Measurements from ENCODE around the gene MEF2A. TPM values are rescaled to one million over a fixed set of nuclear protein-coding genes. Genes with fewer than 3 reads are reported as not detected.
"Not testable (repeated sequence)": the region's sequence is repeated elsewhere in the genome, so short reads cannot be mapped to it uniquely, and the experiment has no call there.

Gene MEF2A
- total RNA-seq = 10 to 100 TPM; 20.9 to 21.9 TPM

- DNase-seq = peak; percentile 91
- Mint-ChIP-seq H3K4me1 (peaks cover 29% of the 10 kb centered on the region), H3K4me3 (peak within 1 kb of the TSS; percentile 99), H3K27ac (peak within 1 kb of the TSS; percentile 96), H3K9me3 (no peaks in the 10 kb centered on the region), H3K27me3 (no peaks in the 10 kb centered on the region), H3K36me3 (peaks cover 4% of the 10 kb centered on the region)
These were observed at the start of gene MEF2A for GRCh38 chr15:99565299-99566156. Gene MEF2A, plus strand, starts transcription at chr15:99565984. Its CDS starts 67,136 bp downstream, at chr15:99633120.

GRCh38 chr15:99518191-99518590 lies 47.6 kb upstream of the MEF2A start:
- DNase-seq = no peak
- no peaks in the 10 kb centered on the region for H3K36me3 Mint-ChIP-seq
- H3K27ac Mint-ChIP-seq = no peak overlapping the region

GRCh38 chr15:99519366-99519765 lies 46.4 kb upstream of the MEF2A start:
- not testable (repeated sequence) for H3K27ac Mint-ChIP-seq, H3K4me1 Mint-ChIP-seq, H3K9me3 Mint-ChIP-seq, H3K4me3 Mint-ChIP-seq, DNase-seq, H3K36me3 Mint-ChIP-seq, H3K27me3 Mint-ChIP-seq

More at GRCh38 chr15:99518191-99518590, 47.6 kb upstream of the MEF2A start:
- H3K9me3 Mint-ChIP-seq = peaks cover 1% of the 10 kb centered on the region
- peaks cover 6% of the 10 kb centered on the region for H3K4me1 Mint-ChIP-seq
- H3K4me3 Mint-ChIP-seq = no peak overlapping the region
- H3K27me3 Mint-ChIP-seq = no peaks in the 10 kb centered on the region

GRCh38 chr15:99522288-99522687 lies 43.5 kb upstream of the MEF2A start:
- no peak overlapping the region for H3K4me3 Mint-ChIP-seq
- peaks cover 12% of the 10 kb centered on the region for H3K4me1 Mint-ChIP-seq
- no peak overlapping the region for H3K27ac Mint-ChIP-seq
- DNase-seq = no peak
- peaks cover 5% of the 10 kb centered on the region for H3K36me3 Mint-ChIP-seq
- peaks cover 16% of the 10 kb centered on the region for H3K9me3 Mint-ChIP-seq
- H3K27me3 Mint-ChIP-seq = no peaks in the 10 kb centered on the region

- no peaks in the 10 kb centered on the region for H3K27me3 Mint-ChIP-seq
These were observed 39.6 kb upstream of the MEF2A start for GRCh38 chr15:99526176-99526575.

GRCh38 chr15:99526671-99527070 lies 39.1 kb upstream of the MEF2A start:
- Mint-ChIP-seq H3K9me3 (peaks cover 28% of the 10 kb centered on the region), H3K36me3 (peaks cover 7% of the 10 kb centered on the region), H3K4me3 (no peak overlapping the region), H3K27me3 (no peaks in the 10 kb centered on the region), H3K27ac (no peak overlapping the region), H3K4me1 (peaks cover 12% of the 10 kb centered on the region)
- no peak for DNase-seq

More at GRCh38 chr15:99526176-99526575, 39.6 kb upstream of the MEF2A start:
- Mint-ChIP-seq H3K4me1 (peaks cover 12% of the 10 kb centered on the region), H3K9me3 (peaks cover 28% of the 10 kb centered on the region), H3K27ac (no peak overlapping the region), H3K4me3 (no peak overlapping the region), H3K36me3 (peaks cover 7% of the 10 kb centered on the region)
- DNase-seq = no peak

GRCh38 chr15:99536422-99537040 lies 29.3 kb upstream of the MEF2A start:
- no peak for DNase-seq
- Mint-ChIP-seq H3K36me3 (no peaks in the 10 kb centered on the region), H3K9me3 (peaks cover 2% of the 10 kb centered on the region), H3K4me1 (no peaks in the 10 kb centered on the region), H3K27ac (no peak overlapping the region), H3K4me3 (no peak overlapping the region), H3K27me3 (no peaks in the 10 kb centered on the region)

GRCh38 chr15:99537344-99537743 lies 28.4 kb upstream of the MEF2A start:
- H3K9me3 Mint-ChIP-seq = peaks cover 1% of the 10 kb centered on the region
- H3K27me3 Mint-ChIP-seq = no peaks in the 10 kb centered on the region
- no peak for DNase-seq
- no peak overlapping the region for H3K27ac Mint-ChIP-seq
- no peaks in the 10 kb centered on the region for H3K4me1 Mint-ChIP-seq
- H3K36me3 Mint-ChIP-seq = no peaks in the 10 kb centered on the region
- no peak overlapping the region for H3K4me3 Mint-ChIP-seq

- no peaks in the 10 kb centered on the region for H3K4me1 Mint-ChIP-seq
- H3K4me3 Mint-ChIP-seq = no peak overlapping the region
- DNase-seq = no peak
- no peaks in the 10 kb centered on the region for H3K9me3 Mint-ChIP-seq
- no peaks in the 10 kb centered on the region for H3K36me3 Mint-ChIP-seq
- no peaks in the 10 kb centered on the region for H3K27me3 Mint-ChIP-seq
- no peak overlapping the region for H3K27ac Mint-ChIP-seq
These were observed 27.5 kb upstream of the MEF2A start for GRCh38 chr15:99538261-99538660.

- no peaks in the 10 kb centered on the region for H3K9me3 Mint-ChIP-seq
- no peaks in the 10 kb centered on the region for H3K4me1 Mint-ChIP-seq
- no peaks in the 10 kb centered on the region for H3K27me3 Mint-ChIP-seq
- no peak overlapping the region for H3K27ac Mint-ChIP-seq
- H3K36me3 Mint-ChIP-seq = no peaks in the 10 kb centered on the region
- no peak for DNase-seq
- H3K4me3 Mint-ChIP-seq = no peak overlapping the region
These were observed 23.0 kb upstream of the MEF2A start for GRCh38 chr15:99542828-99543227.

- Mint-ChIP-seq H3K4me1 (peaks cover 7% of the 10 kb centered on the region), H3K36me3 (peaks cover 2% of the 10 kb centered on the region), H3K27ac (no peak overlapping the region)
These were observed 20.2 kb upstream of the MEF2A start for GRCh38 chr15:99545605-99546004.

GRCh38 chr15:99546441-99547100 lies 19.2 kb upstream of the MEF2A start:
- Mint-ChIP-seq H3K36me3 (peaks cover 2% of the 10 kb centered on the region), H3K27ac (no peak overlapping the region)

More at GRCh38 chr15:99545605-99546004, 20.2 kb upstream of the MEF2A start:
- H3K4me3 Mint-ChIP-seq = no peak overlapping the region
- no peaks in the 10 kb centered on the region for H3K9me3 Mint-ChIP-seq
- DNase-seq = no peak
- no peaks in the 10 kb centered on the region for H3K27me3 Mint-ChIP-seq

GRCh38 chr15:99547517-99547916 lies 18.3 kb upstream of the MEF2A start:
- Mint-ChIP-seq H3K9me3 (no peaks in the 10 kb centered on the region), H3K27me3 (no peaks in the 10 kb centered on the region), H3K36me3 (peaks cover 2% of the 10 kb centered on the region), H3K4me1 (peaks cover 7% of the 10 kb centered on the region), H3K27ac (no peak overlapping the region), H3K4me3 (no peak overlapping the region)
- no peak for DNase-seq

More at GRCh38 chr15:99546441-99547100, 19.2 kb upstream of the MEF2A start:
- no peak for DNase-seq
- Mint-ChIP-seq H3K4me3 (no peak overlapping the region), H3K27me3 (no peaks in the 10 kb centered on the region), H3K4me1 (peaks cover 7% of the 10 kb centered on the region), H3K9me3 (no peaks in the 10 kb centered on the region)

- H3K36me3 Mint-ChIP-seq = peaks cover 2% of the 10 kb centered on the region
- no peaks in the 10 kb centered on the region for H3K9me3 Mint-ChIP-seq
- H3K4me3 Mint-ChIP-seq = no peak overlapping the region
- peaks cover 7% of the 10 kb centered on the region for H3K4me1 Mint-ChIP-seq
- H3K27ac Mint-ChIP-seq = no peak overlapping the region
- DNase-seq = peak; percentile 32
- no peaks in the 10 kb centered on the region for H3K27me3 Mint-ChIP-seq
These were observed 15.7 kb upstream of the MEF2A start for GRCh38 chr15:99550077-99550476.

- H3K36me3 Mint-ChIP-seq = peaks cover 2% of the 10 kb centered on the region
These were observed 13.7 kb upstream of the MEF2A start for GRCh38 chr15:99552111-99552510.

More at GRCh38 chr15:99552111-99552510, 13.7 kb upstream of the MEF2A start:
- Mint-ChIP-seq H3K4me3 (no peak overlapping the region), H3K9me3 (no peaks in the 10 kb centered on the region), H3K27ac (no peak overlapping the region), H3K4me1 (peaks cover 7% of the 10 kb centered on the region), H3K27me3 (no peaks in the 10 kb centered on the region)
- DNase-seq = no peak
